Activated naive CD4-positive, alpha-beta T cell (primary cell): Measurements from ENCODE around the gene HSD11B2.
A peak's percentile ranks its signal among the peaks of the same experiment; 100 is the strongest.

Experiments used
- DNase-seq, 4 experiments: peaks; one replicate each; lab custom pipeline; 2025; lab: John Stamatoyannopoulos, UW

Gene HSD11B2

GRCh38 chr16:67430977-67431774, at the start of gene HSD11B2:
Gene HSD11B2 (plus strand): TSS chr16:67431121. CDS start chr16:67431249, 128 bp downstream.
- peak in 1 of 4 experiments; percentile 12 for DNase-seq

DNA sequence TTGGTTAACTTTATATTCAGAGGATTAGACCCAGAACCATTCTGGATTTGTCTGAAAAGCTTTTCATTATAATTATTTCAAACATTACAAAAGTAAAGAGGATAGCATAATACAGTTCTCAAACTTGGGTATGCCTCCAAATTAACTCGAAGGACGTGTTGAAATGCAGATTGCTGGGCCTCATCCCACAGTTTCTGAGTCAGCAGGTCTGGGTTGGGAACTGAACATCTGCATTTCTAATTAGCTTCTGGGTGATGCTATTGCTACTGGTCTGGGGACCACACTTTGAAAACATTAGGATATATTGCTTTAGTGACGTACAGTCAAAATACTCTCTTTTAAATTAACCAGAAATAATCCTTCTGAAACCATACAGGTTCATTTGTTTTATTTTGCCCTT, 47.6 kb upstream of the HSD11B2 start:
- no peak for DNase-seq

GRCh38 chr16:67384778-67385510, 46.0 kb upstream of the HSD11B2 start:
- DNase-seq: no peak

GRCh38 chr16:67386861-67387455, 44.0 kb upstream of the HSD11B2 start:
- no peak for DNase-seq

DNA sequence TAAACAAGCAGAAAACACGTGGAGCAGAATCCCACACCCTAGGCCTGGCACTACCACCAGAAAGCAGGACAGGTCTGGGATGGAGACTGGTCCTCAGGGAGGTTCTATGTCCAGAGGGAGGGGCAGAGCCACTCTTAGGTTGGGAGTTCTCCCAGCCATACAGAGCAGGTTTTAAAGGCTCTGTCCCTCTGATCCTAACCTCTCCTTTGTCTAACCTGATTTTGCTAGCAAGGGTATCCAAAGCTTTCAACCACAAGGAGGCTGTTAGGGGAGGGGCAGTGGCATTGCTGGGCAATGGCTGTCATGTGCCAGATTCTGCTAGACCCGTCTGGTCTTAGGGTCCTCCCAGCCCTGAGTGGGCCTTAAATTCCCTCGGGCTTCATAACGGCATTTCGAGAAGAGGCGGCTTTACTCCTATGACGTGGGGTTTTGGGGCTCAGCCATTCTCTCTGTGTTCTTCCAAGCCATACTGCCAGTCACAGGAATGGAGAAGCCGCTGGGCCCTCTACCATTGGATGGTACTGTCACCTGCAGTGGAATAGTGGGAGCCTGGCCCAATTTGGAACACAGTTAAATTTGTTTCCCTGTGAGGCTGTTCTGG, 43.3 kb upstream of the HSD11B2 start:
- no peak for DNase-seq

DNA sequence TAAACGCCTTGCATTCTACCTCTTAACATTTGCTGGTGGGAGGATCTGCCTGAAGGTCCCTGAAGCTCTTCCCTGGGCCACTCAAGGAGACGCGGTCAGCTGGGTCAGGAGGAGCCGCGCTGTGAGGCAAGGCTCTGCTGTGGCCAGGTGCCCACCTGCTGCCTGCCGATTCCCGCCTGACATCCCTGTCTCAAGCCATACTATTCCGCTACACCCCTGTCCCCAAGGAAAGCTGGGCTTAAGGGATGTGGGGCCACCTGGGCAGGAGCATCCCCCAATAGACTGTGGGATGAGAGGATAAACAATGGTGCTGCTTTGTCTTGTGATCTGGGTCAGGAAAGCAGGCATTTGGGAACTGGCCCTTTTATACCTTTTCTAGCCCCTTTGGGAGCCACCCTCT, 42.7 kb upstream of the HSD11B2 start:
- DNase-seq: no peak

- DNase-seq: no peak
Observed at GRCh38 chr16:67388591-67388990, 42.3 kb upstream of the HSD11B2 start.

- no peak for DNase-seq
Observed at GRCh38 chr16:67389911-67390815, 40.8 kb upstream of the HSD11B2 start.

DNA sequence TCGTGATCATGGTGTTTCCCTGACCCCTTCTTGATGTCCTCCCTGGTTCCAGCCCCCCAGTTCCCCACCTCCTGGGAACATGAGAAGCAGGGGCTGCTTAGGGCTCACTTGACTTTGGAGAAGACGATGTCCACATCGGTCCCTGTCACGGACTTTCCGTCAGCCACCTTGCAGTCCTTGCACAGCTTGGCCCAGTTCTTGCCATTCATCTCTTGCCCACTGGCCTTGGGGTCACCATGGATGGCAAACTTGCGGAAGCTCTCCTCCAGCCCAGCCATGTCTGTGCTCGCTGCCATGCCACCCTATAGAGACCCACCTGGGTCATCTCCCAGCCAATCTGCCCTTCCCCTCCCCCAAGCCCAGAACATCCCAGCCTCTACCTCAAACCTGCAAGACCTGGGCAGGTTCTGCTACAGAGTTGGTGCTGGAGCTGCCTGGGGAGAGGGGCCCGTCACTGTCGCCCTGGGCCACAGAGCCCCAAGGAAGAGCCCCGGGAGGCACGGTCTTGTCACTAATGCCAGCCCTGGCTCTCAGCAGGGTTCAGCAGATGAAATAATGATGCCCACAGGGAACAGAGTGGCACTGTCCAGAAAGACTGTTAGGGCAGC, 40.0 kb upstream of the HSD11B2 start:
- DNase-seq: no peak

- DNase-seq: no peak
Observed at GRCh38 chr16:67391424-67392300, 39.3 kb upstream of the HSD11B2 start.

DNA sequence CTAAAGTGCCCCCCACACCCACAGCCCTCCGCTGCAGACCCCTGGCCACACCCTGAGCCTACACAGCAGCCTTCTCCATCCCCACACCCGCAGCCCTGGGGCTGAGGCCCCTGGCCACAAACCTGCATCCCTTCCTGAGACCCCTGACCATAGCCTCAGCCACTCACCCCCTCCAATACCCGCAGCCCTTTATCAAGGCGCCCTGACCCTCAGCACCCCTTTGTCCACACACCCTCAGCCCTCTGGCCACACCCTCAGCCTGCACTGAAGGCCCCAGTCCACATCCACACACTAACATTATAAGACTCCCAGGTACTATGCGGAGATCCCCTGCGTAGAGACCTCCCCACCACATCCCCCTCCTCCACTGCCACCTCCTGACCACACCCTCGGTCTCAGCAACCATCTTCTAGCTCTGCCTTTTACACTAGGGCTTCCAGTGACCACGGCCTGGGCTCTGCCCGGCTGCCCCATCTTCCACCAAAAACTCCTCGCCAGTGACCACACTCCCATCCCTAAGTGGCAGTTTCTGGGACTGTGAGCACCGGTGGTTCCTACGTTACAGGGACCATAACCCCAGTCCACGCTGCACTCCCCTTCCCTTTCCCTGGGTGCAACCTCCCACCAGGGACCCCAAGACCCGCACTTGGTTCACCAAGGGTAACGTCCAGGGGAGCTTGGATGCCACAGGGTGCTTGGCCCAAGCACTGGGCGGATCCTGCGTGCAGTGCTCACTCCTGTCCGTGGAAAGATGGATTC, 38.4 kb upstream of the HSD11B2 start:
- no peak for DNase-seq

GRCh38 chr16:67393111-67393787, 37.7 kb upstream of the HSD11B2 start, which contains the start of gene TPPP3:
Gene TPPP3 (minus strand): TSS chr16:67393498. CDS start chr16:67391111, 2,387 bp downstream.
- DNase-seq: no peak

GRCh38 chr16:67393788-67394154, 37.1 kb upstream of the HSD11B2 start:
- DNase-seq: no peak

GRCh38 chr16:67394155-67395104, 36.5 kb upstream of the HSD11B2 start:
- peak in 1 of 4 experiments; percentile 9 for DNase-seq

- no peak for DNase-seq
Observed at GRCh38 chr16:67395105-67395457, 35.8 kb upstream of the HSD11B2 start.

DNA sequence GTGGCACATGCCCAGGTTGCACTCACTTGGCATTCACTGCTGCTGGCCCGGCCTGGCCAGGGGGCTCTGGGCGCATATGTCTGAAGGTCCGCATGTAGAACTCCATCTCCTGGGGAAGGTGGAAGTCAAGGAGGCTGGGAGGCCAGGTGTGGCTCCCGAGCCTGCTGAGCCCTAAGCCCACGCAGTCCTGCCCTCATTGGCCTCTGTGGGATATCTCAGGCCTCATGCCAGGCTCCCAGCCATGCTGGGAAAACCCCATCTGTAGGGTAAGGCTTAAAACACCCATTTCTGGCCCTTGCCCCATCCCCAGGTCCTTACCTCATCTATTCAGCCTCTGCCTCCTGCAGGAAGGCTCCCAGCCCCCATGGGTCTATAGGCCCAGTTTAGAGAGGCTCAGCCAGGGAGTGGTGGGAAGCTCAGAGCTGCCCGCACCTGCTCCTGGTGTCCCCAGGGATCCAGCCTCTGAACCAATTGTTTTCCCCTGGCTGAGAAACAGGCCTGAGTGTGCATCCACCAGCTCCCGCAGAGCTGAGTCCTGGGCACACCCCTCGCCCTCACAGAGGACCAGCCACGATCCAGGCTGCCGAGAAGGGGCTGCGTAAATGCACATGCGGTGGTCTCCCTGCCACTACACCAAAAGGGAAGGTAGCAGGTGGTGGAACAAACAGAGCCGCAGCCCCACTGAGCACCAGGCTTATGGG, 35.3 kb upstream of the HSD11B2 start:
- DNase-seq: no peak
